ENCODE measurements around the gene PSMB10.

GRCh38 chr16:67932462-67932840, 4.2 kb downstream of the PSMB10 start:
- TF ChIP-seq, protein P1, sequence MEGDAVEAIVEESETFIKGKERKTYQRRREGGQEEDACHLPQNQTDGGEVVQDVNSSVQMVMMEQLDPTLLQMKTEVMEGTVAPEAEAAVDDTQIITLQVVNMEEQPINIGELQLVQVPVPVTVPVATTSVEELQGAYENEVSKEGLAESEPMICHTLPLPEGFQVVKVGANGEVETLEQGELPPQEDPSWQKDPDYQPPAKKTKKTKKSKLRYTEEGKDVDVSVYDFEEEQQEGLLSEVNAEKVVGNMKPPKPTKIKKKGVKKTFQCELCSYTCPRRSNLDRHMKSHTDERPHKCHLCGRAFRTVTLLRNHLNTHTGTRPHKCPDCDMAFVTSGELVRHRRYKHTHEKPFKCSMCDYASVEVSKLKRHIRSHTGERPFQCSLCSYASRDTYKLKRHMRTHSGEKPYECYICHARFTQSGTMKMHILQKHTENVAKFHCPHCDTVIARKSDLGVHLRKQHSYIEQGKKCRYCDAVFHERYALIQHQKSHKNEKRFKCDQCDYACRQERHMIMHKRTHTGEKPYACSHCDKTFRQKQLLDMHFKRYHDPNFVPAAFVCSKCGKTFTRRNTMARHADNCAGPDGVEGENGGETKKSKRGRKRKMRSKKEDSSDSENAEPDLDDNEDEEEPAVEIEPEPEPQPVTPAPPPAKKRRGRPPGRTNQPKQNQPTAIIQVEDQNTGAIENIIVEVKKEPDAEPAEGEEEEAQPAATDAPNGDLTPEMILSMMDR (IDR thresholded peaks at IDR 0.05; ENCODE audit: insufficient read depth, low read depth, low read length): no peak
- no peak for TF ChIP-seq EZH2 (IDR thresholded peaks at IDR 0.05; ENCODE audit: insufficient read depth, low read length)
